Heart left ventricle (tissue), 13 donors: ENCODE results near the gene P2RY8.

Source experiments
- POLR2A ChIP-seq, 2 donors: fragments of 450-650 bp; IDR thresholded peaks; one replicate each; pipeline ENCODE4 v1.6.1; 2017; ENCODE audit warnings: antibody characterized with exemption in 2 of 2, mild to moderate bottlenecking in 2 of 2, moderate library complexity in 2 of 2
- TF ChIP-seq, protein P1 (sequence below), 12 donors: fragments of 200-600 bp; sonication (generic) in 4 of 12; IDR thresholded peaks; one replicate each; pipeline versions ENCODE4 v1.5.0 to v1.8.0; 2018 to 2022; ENCODE audit warnings: antibody characterized with exemption in 12 of 12, mild to moderate bottlenecking in 5 of 12
- donor health status: ischemic (EF 13 %, LVEDD 7.1; RV severe dilation, severe dysfunction).
- donor health status: DM: no; HTN: yes; CAD: no.
- donor health status: DM: no; HTN: no; CAD: no.
- donor health status: ischemic (EF 25% LVEDD 6.9; RV normal size, moderate dysfunction).
- donor health status: ischemic (EF 25% LVEDD 5.7; RV mildly dilated, moderate dysfunction).
- donor health status: ischemic (EF 35%, LVEDD 5.7; RV mildly dilated, moderate dysfunction).
- donor health status: nonischemic (EF 11% LVEDD 7.7; RV severe dilation, severe dysfunction).
- donor health status: DM: yes; HTN: yes; CAD: no.
- donor health status: PGD.
- donor health status: ischemic (EF 29% LVEDD 5.4; RV normal size, mild dysfunction).
- donor health status: nonischemic (EF 23%, LVEDD 6.1; RV moderate dilation, normal function).

- TF ChIP-seq, protein P1, sequence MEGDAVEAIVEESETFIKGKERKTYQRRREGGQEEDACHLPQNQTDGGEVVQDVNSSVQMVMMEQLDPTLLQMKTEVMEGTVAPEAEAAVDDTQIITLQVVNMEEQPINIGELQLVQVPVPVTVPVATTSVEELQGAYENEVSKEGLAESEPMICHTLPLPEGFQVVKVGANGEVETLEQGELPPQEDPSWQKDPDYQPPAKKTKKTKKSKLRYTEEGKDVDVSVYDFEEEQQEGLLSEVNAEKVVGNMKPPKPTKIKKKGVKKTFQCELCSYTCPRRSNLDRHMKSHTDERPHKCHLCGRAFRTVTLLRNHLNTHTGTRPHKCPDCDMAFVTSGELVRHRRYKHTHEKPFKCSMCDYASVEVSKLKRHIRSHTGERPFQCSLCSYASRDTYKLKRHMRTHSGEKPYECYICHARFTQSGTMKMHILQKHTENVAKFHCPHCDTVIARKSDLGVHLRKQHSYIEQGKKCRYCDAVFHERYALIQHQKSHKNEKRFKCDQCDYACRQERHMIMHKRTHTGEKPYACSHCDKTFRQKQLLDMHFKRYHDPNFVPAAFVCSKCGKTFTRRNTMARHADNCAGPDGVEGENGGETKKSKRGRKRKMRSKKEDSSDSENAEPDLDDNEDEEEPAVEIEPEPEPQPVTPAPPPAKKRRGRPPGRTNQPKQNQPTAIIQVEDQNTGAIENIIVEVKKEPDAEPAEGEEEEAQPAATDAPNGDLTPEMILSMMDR (IDR thresholded peaks at IDR 0.05): no peak
- TF ChIP-seq POLR2A (IDR thresholded peaks at IDR 0.05): no peak
Measured at GRCh38 chrX:1462110-1462509, 74.9 kb downstream of the P2RY8 start.
